AG04449 (cell line): Measurements from ENCODE around the gene FAM163A.
"Not testable (repeated sequence)": the region's sequence is repeated elsewhere in the genome, so short reads cannot be mapped to it uniquely, and the experiment has no call there.

Experiments used
- CTCF ChIA-PET: fragments of 350-600 bp; formaldehyde crosslinking; extraction: SDS; loops from one replicate; lab custom pipeline; 2021; ENCODE audit warnings: antibody characterized with exemption; lab: Yijun Ruan, JAX
- POLR2A ChIA-PET: fragments of 400-600, 350-600 bp; formaldehyde crosslinking; extraction: SDS; loops from one replicate; lab custom pipeline; 2020; ENCODE audit warnings: antibody characterized with exemption, inconsistent platforms; lab: Yijun Ruan, JAX
- DNase-seq: peaks from one replicate; pipeline ENCODE4 v3.0.0-alpha.2; 2010; ENCODE audit warnings: low read depth, low spot score
- H3K4me3 ChIP-seq: 2 replicates; pipeline ENCODE4 v1.5.1; 2011; ENCODE audit warnings: low read depth, mild to moderate bottlenecking, control low read depth, low read length
- TF ChIP-seq, protein P1 (sequence below): IDR thresholded peaks from one replicate; pipeline ENCODE4 v1.5.1; 2011; ENCODE audit warnings: mild to moderate bottlenecking, moderate library complexity, low read length, control low read depth, inconsistent platforms; ENCODE audit not compliant: insufficient read depth; ENCODE audit errors: missing control alignments

Gene FAM163A

DNA sequence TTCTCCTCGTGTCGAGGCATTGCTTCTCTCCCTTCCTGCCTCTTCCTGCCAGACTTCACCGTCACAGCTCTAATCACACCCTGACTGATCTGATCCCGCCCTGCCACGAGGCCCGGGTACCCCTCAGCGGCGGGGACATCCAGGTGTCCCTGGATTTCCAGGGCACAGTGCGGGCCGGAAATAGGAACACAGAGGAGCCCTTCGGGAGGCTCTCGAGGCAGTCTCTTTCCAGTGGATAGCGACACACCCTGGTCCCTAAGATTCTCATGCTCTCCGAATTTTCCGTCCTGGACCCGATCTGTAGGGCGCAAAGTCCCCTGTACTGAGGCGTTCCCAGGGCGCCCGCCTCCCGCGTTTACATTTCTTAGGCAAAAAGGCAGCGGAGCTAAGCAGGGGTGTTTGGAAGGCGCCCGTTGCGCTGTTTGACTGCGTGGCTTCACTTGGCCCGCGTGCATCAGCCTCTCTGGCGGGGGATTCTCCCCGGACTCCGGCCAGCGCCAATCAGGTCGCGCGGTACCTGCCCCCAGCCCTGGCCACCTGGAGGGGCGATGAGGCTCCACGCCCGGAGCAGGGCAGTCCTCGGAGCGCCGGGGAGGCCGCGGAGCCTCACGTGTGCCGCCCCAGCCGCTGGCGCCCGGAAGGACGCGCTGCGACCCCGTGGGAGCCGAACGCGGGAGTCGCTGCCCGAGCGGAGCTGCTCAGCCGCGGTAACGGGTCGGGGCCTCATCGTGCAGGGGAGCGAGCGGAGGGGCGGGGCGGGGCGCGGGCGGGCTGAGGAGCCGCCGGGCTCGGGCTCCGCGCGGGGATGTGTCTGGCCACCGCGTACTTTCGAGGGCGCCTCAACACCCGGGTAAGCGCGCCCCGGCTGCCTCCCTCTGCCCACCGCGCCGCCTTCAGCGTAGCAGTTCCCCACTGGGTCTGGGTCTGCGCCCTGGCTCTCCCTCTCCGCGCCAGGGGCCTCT, at the start of gene FAM163A:
Gene FAM163A (plus strand): TSS at position 575 of the 962 bp plus-strand sequence. CDS start 69,807 bp downstream, outside the sequence.
- ChIA-PET POLR2A (no interaction called here), CTCF (interaction anchor here (1.1 kb wide), 1 partner anchor 67 kb away, joined by 4 read pairs; no protein-coding TSS in a partner anchor)
- H3K4me3 ChIP-seq = no peak within 1 kb of the TSS; the same call in 1 of the 2 replicates
- TF ChIP-seq, protein P1, sequence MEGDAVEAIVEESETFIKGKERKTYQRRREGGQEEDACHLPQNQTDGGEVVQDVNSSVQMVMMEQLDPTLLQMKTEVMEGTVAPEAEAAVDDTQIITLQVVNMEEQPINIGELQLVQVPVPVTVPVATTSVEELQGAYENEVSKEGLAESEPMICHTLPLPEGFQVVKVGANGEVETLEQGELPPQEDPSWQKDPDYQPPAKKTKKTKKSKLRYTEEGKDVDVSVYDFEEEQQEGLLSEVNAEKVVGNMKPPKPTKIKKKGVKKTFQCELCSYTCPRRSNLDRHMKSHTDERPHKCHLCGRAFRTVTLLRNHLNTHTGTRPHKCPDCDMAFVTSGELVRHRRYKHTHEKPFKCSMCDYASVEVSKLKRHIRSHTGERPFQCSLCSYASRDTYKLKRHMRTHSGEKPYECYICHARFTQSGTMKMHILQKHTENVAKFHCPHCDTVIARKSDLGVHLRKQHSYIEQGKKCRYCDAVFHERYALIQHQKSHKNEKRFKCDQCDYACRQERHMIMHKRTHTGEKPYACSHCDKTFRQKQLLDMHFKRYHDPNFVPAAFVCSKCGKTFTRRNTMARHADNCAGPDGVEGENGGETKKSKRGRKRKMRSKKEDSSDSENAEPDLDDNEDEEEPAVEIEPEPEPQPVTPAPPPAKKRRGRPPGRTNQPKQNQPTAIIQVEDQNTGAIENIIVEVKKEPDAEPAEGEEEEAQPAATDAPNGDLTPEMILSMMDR = no peak
- DNase-seq = no peak

DNA sequence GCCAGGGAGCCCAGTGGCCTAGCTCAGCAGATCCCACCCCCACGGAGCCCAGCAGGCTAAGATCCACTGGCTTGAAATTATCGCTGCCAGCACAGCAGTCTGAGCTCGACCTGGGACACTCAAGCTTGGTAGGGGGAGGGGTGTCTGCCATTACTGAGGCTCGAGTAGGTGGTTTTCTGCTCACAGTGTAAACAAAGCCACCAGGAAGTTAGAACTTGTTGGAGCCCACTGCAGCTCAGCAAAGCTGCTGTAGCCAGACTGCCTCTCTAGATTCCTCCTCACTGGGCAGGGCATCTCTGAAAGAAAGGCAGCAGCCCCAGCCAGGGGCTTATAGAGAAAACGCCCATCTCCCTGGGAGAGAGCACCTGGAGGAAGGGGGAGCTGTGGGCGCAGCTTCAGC, 48.6 kb upstream of the FAM163A start:
- POLR2A ChIA-PET, DNase-seq, H3K4me3 ChIP-seq: not testable (repeated sequence)
- CTCF ChIA-PET = interaction anchor here (1.5 kb wide), 1 partner anchor 120 kb away, joined by 4 read pairs; no protein-coding TSS in a partner anchor

DNA sequence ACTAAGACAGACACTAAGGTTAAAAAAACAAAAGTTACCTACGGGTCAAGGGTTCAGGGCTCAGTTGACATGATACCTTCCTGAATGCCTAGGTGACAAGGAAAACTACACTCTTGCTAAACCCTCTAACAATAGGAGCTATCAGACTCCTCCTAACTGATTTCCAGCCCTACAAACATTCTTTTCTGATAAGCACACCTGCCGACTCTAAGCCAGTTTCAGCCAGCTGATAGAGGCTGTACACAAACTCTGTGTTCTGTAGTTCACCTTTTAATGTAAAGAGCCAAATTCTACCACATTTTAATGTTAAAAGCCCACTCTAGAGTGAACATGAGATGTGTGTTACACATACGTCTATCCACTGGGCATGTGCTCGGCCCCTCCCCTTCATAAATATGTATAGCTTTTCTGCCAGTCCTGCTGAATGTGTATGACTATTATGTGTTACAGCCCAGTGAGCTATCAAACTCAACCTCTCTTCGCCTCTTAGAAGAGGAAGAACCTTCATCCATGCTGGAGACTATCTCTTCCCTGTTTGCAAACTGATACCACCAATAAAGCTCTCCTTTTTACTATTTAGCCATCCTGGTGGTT, 40.0 kb upstream of the FAM163A start:
- no peak overlapping the region for H3K4me3 ChIP-seq
- ChIA-PET CTCF (interaction anchor here (12.6 kb wide), 1 partner anchor 110 kb away, joined by 869 read pairs; no protein-coding TSS in a partner anchor), POLR2A (no interaction called here)
- DNase-seq = no peak
- TF ChIP-seq, protein P1 = no peak

DNA sequence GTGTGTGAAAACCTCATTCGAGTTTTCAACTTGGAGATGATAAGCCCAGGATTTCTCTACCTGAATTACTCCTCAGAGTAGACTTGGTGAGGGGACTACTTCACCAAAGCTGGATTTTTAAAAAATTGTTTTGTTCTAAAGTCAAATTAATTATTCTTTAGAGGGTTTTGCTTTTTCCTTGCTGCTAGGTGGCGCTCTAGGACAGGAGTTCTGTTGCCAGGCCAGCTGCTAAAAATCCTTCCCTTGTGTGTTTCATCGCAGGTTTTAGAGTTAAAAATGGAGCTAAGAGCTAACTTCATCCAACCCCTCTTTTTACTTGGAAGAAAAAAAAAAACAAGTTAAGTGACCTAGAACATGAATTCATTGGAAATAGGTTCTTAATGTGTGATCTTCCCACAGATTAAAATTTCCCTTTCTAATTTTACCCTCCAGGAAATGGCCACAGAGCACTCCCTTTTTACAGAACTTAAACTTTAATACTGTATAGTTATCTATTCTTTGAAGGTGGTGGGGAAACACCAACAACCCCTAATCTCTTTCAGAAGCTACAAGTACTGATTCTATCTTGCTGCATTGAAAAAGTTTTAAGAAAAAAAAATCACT, 36.7 kb upstream of the FAM163A start:
- CTCF ChIA-PET = interaction anchor here (0.6 to 12.6 kb wide), 33 partner anchors 9 to 773 kb away, joined by 3 to 869 read pairs (median 4); no protein-coding TSS in a partner anchor
- POLR2A ChIA-PET = no interaction called here
- DNase-seq = no peak
- TF ChIP-seq, protein P1 = peak; percentile 56
- no peak overlapping the region for H3K4me3 ChIP-seq

DNA sequence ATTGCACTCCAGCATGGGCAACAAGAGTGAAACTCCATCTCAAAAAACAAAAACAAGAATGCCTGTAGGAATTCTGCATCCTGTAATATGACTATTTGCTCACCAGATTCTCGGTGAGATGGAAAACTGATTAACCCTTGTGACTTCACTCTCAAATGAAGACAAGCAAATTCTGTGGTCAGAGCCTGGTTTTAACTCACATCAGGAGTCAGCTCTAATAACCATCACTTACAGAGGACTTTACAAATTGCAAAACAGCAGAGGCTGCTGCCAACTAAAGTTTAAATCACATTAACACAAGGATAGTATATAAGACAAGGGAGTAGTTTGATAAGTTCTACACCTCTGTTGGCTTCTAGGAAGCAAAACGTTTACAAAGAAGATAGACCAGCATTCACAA, 35.7 kb upstream of the FAM163A start:
- ChIA-PET CTCF (interaction anchor here (1.5 to 12.6 kb wide), 7 partner anchors 16 to 131 kb away, joined by 4 to 869 read pairs (median 8); no protein-coding TSS in a partner anchor), POLR2A (no interaction called here)
- TF ChIP-seq, protein P1 = no peak
- no peak for DNase-seq
- no peak overlapping the region for H3K4me3 ChIP-seq

DNA sequence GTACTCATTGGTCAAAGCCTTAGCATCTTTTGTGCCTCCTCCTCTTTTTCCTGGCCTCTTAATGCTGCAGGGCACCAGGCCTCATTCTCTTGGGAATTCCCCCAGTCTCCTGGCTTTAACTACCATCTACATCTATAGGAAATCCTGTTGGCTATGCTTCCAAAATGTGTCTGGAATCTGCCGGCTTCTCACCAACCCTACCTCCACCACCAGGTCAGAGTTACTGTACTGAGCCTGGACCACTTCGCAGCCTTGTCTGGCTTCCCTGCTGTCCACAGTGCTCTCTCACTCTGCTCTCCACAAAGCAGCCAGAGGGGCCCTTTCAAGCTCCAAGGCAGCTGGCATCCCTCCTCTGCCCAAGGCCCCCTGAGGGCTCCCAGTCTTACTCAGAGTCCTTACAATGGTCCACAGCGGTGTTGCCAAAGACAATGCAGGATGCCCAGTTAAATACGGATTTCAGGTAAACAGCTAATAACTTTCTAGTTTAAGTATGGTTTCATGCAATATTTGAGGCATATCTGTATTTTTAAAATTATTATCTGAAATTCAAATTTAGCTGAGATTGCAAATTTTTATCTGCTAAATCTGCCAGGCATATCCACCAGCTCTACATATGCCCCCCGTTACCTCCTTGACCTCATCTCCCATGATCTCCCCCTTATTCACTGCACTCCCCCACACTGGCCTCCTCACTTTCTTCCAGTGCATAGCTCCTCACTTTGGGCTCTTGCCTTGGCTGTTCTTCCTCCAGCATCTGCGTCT, 34.5 kb upstream of the FAM163A start:
- no peak overlapping the region for H3K4me3 ChIP-seq
- ChIA-PET POLR2A (no interaction called here), CTCF (interaction anchor here (0.6 to 12.6 kb wide), 6 partner anchors 53 to 460 kb away, joined by 3 to 869 read pairs (median 4); no protein-coding TSS in a partner anchor)
- DNase-seq = no peak
- TF ChIP-seq, protein P1 = no peak
